ENCODE measurements around the gene CNTFR. TPM values are rescaled to one million over a fixed set of nuclear protein-coding genes. Genes with fewer than 3 reads are reported as not detected.

CNTFR gene
- total RNA-seq, 1 donor from 2014 or later: 7.4 TPM

DNA sequence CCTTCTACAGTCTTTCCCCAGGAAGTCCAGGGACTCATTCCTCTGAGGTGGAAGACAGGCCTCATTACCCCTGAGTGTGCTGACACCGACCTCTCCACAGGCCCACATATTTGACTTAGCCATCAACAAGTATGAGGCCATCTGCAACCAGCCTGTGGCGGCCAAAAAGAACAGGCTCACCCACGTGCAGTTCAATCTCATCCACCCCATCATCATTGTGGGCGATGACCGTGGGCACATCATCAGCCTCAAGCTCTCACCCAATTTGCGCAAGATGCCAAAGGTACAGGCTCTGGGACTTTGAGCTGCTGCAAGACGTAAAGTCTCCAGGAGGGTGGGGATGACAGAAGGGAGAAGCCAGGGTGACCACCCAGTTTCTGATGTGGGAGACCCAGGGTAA is 72.3 kb downstream of the CNTFR start:
- no peak overlapping the region for H2AFZ ChIP-seq (ENCODE audit: low read depth, low read length)
- Mint-ChIP-seq H3K9me3 (ENCODE audit: unreplicated experiment) (no peaks in the 10 kb centered on the region), H3K4me3 (ENCODE audit: unreplicated experiment) (no peak overlapping the region), H3K36me3 (ENCODE audit: low read depth, unreplicated experiment) (no peaks in the 10 kb centered on the region), H3K27me3 (ENCODE audit: low read depth, unreplicated experiment) (peaks cover 57% of the 10 kb centered on the region), H3K4me1 (ENCODE audit: low read depth, unreplicated experiment) (peaks cover 3% of the 10 kb centered on the region), H3K27ac (ENCODE audit: unreplicated experiment) (no peak overlapping the region)
- no peak overlapping the region for H3K4me2 ChIP-seq (ENCODE audit: low read length)
- FAIRE-seq (no peak), DNase-seq (ENCODE audit: low read depth) (no peak)
- H3K9me3 ChIP-seq (ENCODE audit: insufficient read depth, low read depth, low read length): no peaks in the 10 kb centered on the region
- no peak overlapping the region for H3K4me3 ChIP-seq (ENCODE audit: insufficient read depth, low read depth, low read length)
- H3K27ac ChIP-seq (ENCODE audit: low read depth, low read length): no peak overlapping the region
- no peak for TF ChIP-seq CTCF (IDR thresholded peaks at IDR 0.05; ENCODE audit: insufficient read depth, low read depth, low read length)
- no peak for TF ChIP-seq EZH2 (IDR thresholded peaks at IDR 0.05; ENCODE audit: insufficient read depth, low read length)
- no peaks in the 10 kb centered on the region for H3K4me1 ChIP-seq (ENCODE audit: insufficient read depth, low read length)
- H4K20me1 ChIP-seq (ENCODE audit: insufficient read depth, low read length): peaks cover under 1% of the 10 kb centered on the region
- H3K79me2 ChIP-seq (ENCODE audit: insufficient read depth, low read length): no peaks in the 10 kb centered on the region
- H3K9ac ChIP-seq (ENCODE audit: low read length): no peak overlapping the region
- H3K36me3 ChIP-seq (ENCODE audit: insufficient read depth, low read length): no peaks in the 10 kb centered on the region
- peaks cover 4% of the 10 kb centered on the region for H3K27me3 ChIP-seq (ENCODE audit: insufficient read depth, low read length)

GRCh38 chr9:34515959-34516358 is 73.6 kb downstream of the CNTFR start:
- Histone ChIP-seq H3K9me3 (ENCODE audit: insufficient read depth, low read depth, low read length) (no peaks in the 10 kb centered on the region), H4K20me1 (ENCODE audit: insufficient read depth, low read length) (no peaks in the 10 kb centered on the region), H3K36me3 (ENCODE audit: insufficient read depth, low read length) (no peaks in the 10 kb centered on the region), H3K9ac (ENCODE audit: low read length) (no peak overlapping the region), H3K27ac (ENCODE audit: low read depth, low read length) (no peak overlapping the region), H3K4me2 (ENCODE audit: low read length) (no peak overlapping the region), H3K4me1 (ENCODE audit: insufficient read depth, low read length) (no peaks in the 10 kb centered on the region), H3K27me3 (ENCODE audit: insufficient read depth, low read length) (peaks cover 7% of the 10 kb centered on the region), H3K79me2 (ENCODE audit: insufficient read depth, low read length) (no peaks in the 10 kb centered on the region), H2AFZ (ENCODE audit: low read depth, low read length) (no peak overlapping the region), H3K4me3 (ENCODE audit: insufficient read depth, low read depth, low read length) (no peak overlapping the region)
- H3K27me3 Mint-ChIP-seq (ENCODE audit: low read depth, unreplicated experiment): peaks cover 55% of the 10 kb centered on the region
- FAIRE-seq (no peak), DNase-seq (ENCODE audit: low read depth) (no peak)
- peaks cover 3% of the 10 kb centered on the region for H3K9me3 Mint-ChIP-seq (ENCODE audit: unreplicated experiment)
- H3K27ac Mint-ChIP-seq (ENCODE audit: unreplicated experiment): no peak overlapping the region
- no peaks in the 10 kb centered on the region for H3K36me3 Mint-ChIP-seq (ENCODE audit: low read depth, unreplicated experiment)
- peaks cover 3% of the 10 kb centered on the region for H3K4me1 Mint-ChIP-seq (ENCODE audit: low read depth, unreplicated experiment)
- TF ChIP-seq EZH2 (IDR thresholded peaks at IDR 0.05; ENCODE audit: insufficient read depth, low read length) (no peak), CTCF (IDR thresholded peaks at IDR 0.05; ENCODE audit: insufficient read depth, low read depth, low read length) (no peak)
- H3K4me3 Mint-ChIP-seq (ENCODE audit: unreplicated experiment): no peak overlapping the region

GRCh38 chr9:34514816-34515215 is 74.7 kb downstream of the CNTFR start:
- peaks cover 55% of the 10 kb centered on the region for H3K27me3 Mint-ChIP-seq (ENCODE audit: low read depth, unreplicated experiment)
- Histone ChIP-seq H3K79me2 (ENCODE audit: insufficient read depth, low read length) (no peaks in the 10 kb centered on the region), H3K4me1 (ENCODE audit: insufficient read depth, low read length) (no peaks in the 10 kb centered on the region), H3K36me3 (ENCODE audit: insufficient read depth, low read length) (no peaks in the 10 kb centered on the region), H3K27me3 (ENCODE audit: insufficient read depth, low read length) (peaks cover 7% of the 10 kb centered on the region), H2AFZ (ENCODE audit: low read depth, low read length) (no peak overlapping the region), H4K20me1 (ENCODE audit: insufficient read depth, low read length) (no peaks in the 10 kb centered on the region), H3K27ac (ENCODE audit: low read depth, low read length) (no peak overlapping the region), H3K4me3 (ENCODE audit: insufficient read depth, low read depth, low read length) (no peak overlapping the region), H3K9me3 (ENCODE audit: insufficient read depth, low read depth, low read length) (no peaks in the 10 kb centered on the region), H3K9ac (ENCODE audit: low read length) (no peak overlapping the region), H3K4me2 (ENCODE audit: low read length) (no peak overlapping the region)
- TF ChIP-seq EZH2 (IDR thresholded peaks at IDR 0.05; ENCODE audit: insufficient read depth, low read length) (no peak), CTCF (IDR thresholded peaks at IDR 0.05; ENCODE audit: insufficient read depth, low read depth, low read length) (no peak)
- peaks cover 3% of the 10 kb centered on the region for H3K9me3 Mint-ChIP-seq (ENCODE audit: unreplicated experiment)
- no peak overlapping the region for H3K4me3 Mint-ChIP-seq (ENCODE audit: unreplicated experiment)
- FAIRE-seq (no peak), DNase-seq (ENCODE audit: low read depth) (no peak)
- peaks cover 3% of the 10 kb centered on the region for H3K4me1 Mint-ChIP-seq (ENCODE audit: low read depth, unreplicated experiment)
- peaks cover 1% of the 10 kb centered on the region for H3K36me3 Mint-ChIP-seq (ENCODE audit: low read depth, unreplicated experiment)
- no peak overlapping the region for H3K27ac Mint-ChIP-seq (ENCODE audit: unreplicated experiment)

Data from astrocyte (in vitro differentiated cells and primary cell).